ENCODE results near the gene ADARB2. TPM values are rescaled to one million over a fixed set of nuclear protein-coding genes. Genes with fewer than 3 reads are reported as not detected.

Gene ADARB2
- total RNA-seq, 2 experiments from 2014 or later: 0.63 to 0.99 TPM

- ChIA-PET POLR2A (interaction anchor here (0.6 kb wide), 1 partner anchor 215 kb away, joined by 3 read pairs; no protein-coding TSS in a partner anchor), CTCF (no interaction called here)
- ATAC-seq: no peak
- Mint-ChIP-seq H3K4me1 (ENCODE audit: low read depth) (peaks cover 20% of the 10 kb centered on the region), H3K9me3 (ENCODE audit: insufficient read depth) (no peaks in the 10 kb centered on the region), H3K27me3 (ENCODE audit: low read depth) (no peaks in the 10 kb centered on the region), H3K27ac (no peak overlapping the region), H3K4me3 (no peak overlapping the region), H3K36me3 (ENCODE audit: low read depth) (no peaks in the 10 kb centered on the region)
- no peak for DNase-seq
Measured at GRCh38 chr10:1190791-1191490, 546.4 kb downstream of the ADARB2 start.

GRCh38 chr10:1190052-1190395, 547.3 kb downstream of the ADARB2 start:
- POLR2A ChIA-PET: interaction anchor here (0.6 kb wide), 1 partner anchor 216 kb away, joined by 3 read pairs; no protein-coding TSS in a partner anchor
- H3K27ac Mint-ChIP-seq: no peak overlapping the region
- H3K4me1 Mint-ChIP-seq (ENCODE audit: low read depth): peaks cover 20% of the 10 kb centered on the region
- ATAC-seq (no peak), DNase-seq (no peak)
- no peak overlapping the region for H3K4me3 Mint-ChIP-seq
- H3K27me3 Mint-ChIP-seq (ENCODE audit: low read depth): no peaks in the 10 kb centered on the region
- no peaks in the 10 kb centered on the region for H3K9me3 Mint-ChIP-seq (ENCODE audit: insufficient read depth)
- CTCF ChIA-PET: no interaction called here
- no peaks in the 10 kb centered on the region for H3K36me3 Mint-ChIP-seq (ENCODE audit: low read depth)

GRCh38 chr10:1189166-1190051, 547.9 kb downstream of the ADARB2 start:
- DNase-seq: no peak
- Mint-ChIP-seq H3K4me3 (no peak overlapping the region), H3K9me3 (ENCODE audit: insufficient read depth) (no peaks in the 10 kb centered on the region), H3K36me3 (ENCODE audit: low read depth) (no peaks in the 10 kb centered on the region), H3K4me1 (ENCODE audit: low read depth) (peaks cover 20% of the 10 kb centered on the region), H3K27me3 (ENCODE audit: low read depth) (no peaks in the 10 kb centered on the region), H3K27ac (no peak overlapping the region)
- no peak for ATAC-seq
- ChIA-PET POLR2A (no interaction called here), CTCF (no interaction called here)

- ATAC-seq (no peak), DNase-seq (no peak)
- ChIA-PET POLR2A (no interaction called here), CTCF (no interaction called here)
- Mint-ChIP-seq H3K4me3 (no peak overlapping the region), H3K36me3 (ENCODE audit: low read depth) (no peaks in the 10 kb centered on the region), H3K4me1 (ENCODE audit: low read depth) (peaks cover 16% of the 10 kb centered on the region), H3K9me3 (ENCODE audit: insufficient read depth) (no peaks in the 10 kb centered on the region), H3K27me3 (ENCODE audit: low read depth) (no peaks in the 10 kb centered on the region), H3K27ac (peak overlapping the region; percentile 25)
Measured at GRCh38 chr10:1188558-1189135, 548.7 kb downstream of the ADARB2 start.

- peaks cover 9% of the 10 kb centered on the region for H3K4me1 Mint-ChIP-seq (ENCODE audit: low read depth)
- DNase-seq (no peak), ATAC-seq (no peak)
- ChIA-PET POLR2A (interaction anchor here (0.6 kb wide), 1 partner anchor 641 kb away, joined by 5 read pairs; no protein-coding TSS in a partner anchor), CTCF (no interaction called here)
- H3K36me3 Mint-ChIP-seq (ENCODE audit: low read depth): no peaks in the 10 kb centered on the region
- no peak overlapping the region for H3K4me3 Mint-ChIP-seq
- no peaks in the 10 kb centered on the region for H3K27me3 Mint-ChIP-seq (ENCODE audit: low read depth)
- no peaks in the 10 kb centered on the region for H3K9me3 Mint-ChIP-seq (ENCODE audit: insufficient read depth)
- H3K27ac Mint-ChIP-seq: no peak overlapping the region
Measured at GRCh38 chr10:1187855-1188557, 549.3 kb downstream of the ADARB2 start.

GRCh38 chr10:1187151-1187854, 550.0 kb downstream of the ADARB2 start:
- Mint-ChIP-seq H3K4me1 (ENCODE audit: low read depth) (peaks cover 8% of the 10 kb centered on the region), H3K27me3 (ENCODE audit: low read depth) (no peaks in the 10 kb centered on the region), H3K9me3 (ENCODE audit: insufficient read depth) (no peaks in the 10 kb centered on the region), H3K4me3 (no peak overlapping the region), H3K27ac (no peak overlapping the region), H3K36me3 (ENCODE audit: low read depth) (no peaks in the 10 kb centered on the region)
- CTCF ChIA-PET: no interaction called here
- ATAC-seq (no peak), DNase-seq (no peak)
- POLR2A ChIA-PET: interaction anchor here (0.6 kb wide), 1 partner anchor 640 kb away, joined by 5 read pairs; no protein-coding TSS in a partner anchor

GRCh38 chr10:1186683-1186990, 550.7 kb downstream of the ADARB2 start:
- H3K27ac Mint-ChIP-seq: no peak overlapping the region
- no peak for DNase-seq
- no peak for ATAC-seq
- no peaks in the 10 kb centered on the region for H3K36me3 Mint-ChIP-seq (ENCODE audit: low read depth)
- ChIA-PET CTCF (no interaction called here), POLR2A (no interaction called here)
- H3K9me3 Mint-ChIP-seq (ENCODE audit: insufficient read depth): no peaks in the 10 kb centered on the region
- H3K4me3 Mint-ChIP-seq: no peak overlapping the region
- H3K4me1 Mint-ChIP-seq (ENCODE audit: low read depth): peaks cover 8% of the 10 kb centered on the region
- no peaks in the 10 kb centered on the region for H3K27me3 Mint-ChIP-seq (ENCODE audit: low read depth)

- DNase-seq (no peak), ATAC-seq (no peak)
- H3K4me3 Mint-ChIP-seq: no peak overlapping the region
- H3K4me1 Mint-ChIP-seq (ENCODE audit: low read depth): peaks cover 8% of the 10 kb centered on the region
- POLR2A ChIA-PET: no interaction called here
- H3K27ac Mint-ChIP-seq: no peak overlapping the region
- no peaks in the 10 kb centered on the region for H3K36me3 Mint-ChIP-seq (ENCODE audit: low read depth)
- CTCF ChIA-PET: no interaction called here
- H3K9me3 Mint-ChIP-seq (ENCODE audit: insufficient read depth): no peaks in the 10 kb centered on the region
- no peaks in the 10 kb centered on the region for H3K27me3 Mint-ChIP-seq (ENCODE audit: low read depth)
Measured at GRCh38 chr10:1185911-1186682, 551.2 kb downstream of the ADARB2 start.

GRCh38 chr10:1184541-1185430, 552.5 kb downstream of the ADARB2 start:
- Mint-ChIP-seq H3K9me3 (ENCODE audit: insufficient read depth) (no peaks in the 10 kb centered on the region), H3K27ac (no peak overlapping the region), H3K4me3 (no peak overlapping the region), H3K36me3 (ENCODE audit: low read depth) (no peaks in the 10 kb centered on the region), H3K4me1 (ENCODE audit: low read depth) (peaks cover 8% of the 10 kb centered on the region), H3K27me3 (ENCODE audit: low read depth) (no peaks in the 10 kb centered on the region)
- ChIA-PET POLR2A (no interaction called here), CTCF (no interaction called here)
- ATAC-seq (no peak), DNase-seq (no peak)

GRCh38 chr10:1183701-1184100, 553.6 kb downstream of the ADARB2 start:
- H3K9me3 Mint-ChIP-seq (ENCODE audit: insufficient read depth): no peaks in the 10 kb centered on the region
- POLR2A ChIA-PET: no interaction called here
- no peak for ATAC-seq
- peaks cover 8% of the 10 kb centered on the region for H3K4me1 Mint-ChIP-seq (ENCODE audit: low read depth)
- H3K27ac Mint-ChIP-seq: no peak overlapping the region
- no peaks in the 10 kb centered on the region for H3K36me3 Mint-ChIP-seq (ENCODE audit: low read depth)
- DNase-seq: no peak
- no peak overlapping the region for H3K4me3 Mint-ChIP-seq
- CTCF ChIA-PET: no interaction called here
- H3K27me3 Mint-ChIP-seq (ENCODE audit: low read depth): no peaks in the 10 kb centered on the region
